ENCODE results near the gene SEC62.
"Not testable (repeated sequence)": the region's sequence is repeated elsewhere in the genome, so short reads cannot be mapped to it uniquely, and the experiment has no call there.

SEC62 gene

GRCh38 chr3:169968224-169968885 is 1.7 kb downstream of the SEC62 start:
- no peak for DNase-seq

GRCh38 chr3:169969174-169970095 is 2.8 kb downstream of the SEC62 start:
- no peak for DNase-seq

DNA sequence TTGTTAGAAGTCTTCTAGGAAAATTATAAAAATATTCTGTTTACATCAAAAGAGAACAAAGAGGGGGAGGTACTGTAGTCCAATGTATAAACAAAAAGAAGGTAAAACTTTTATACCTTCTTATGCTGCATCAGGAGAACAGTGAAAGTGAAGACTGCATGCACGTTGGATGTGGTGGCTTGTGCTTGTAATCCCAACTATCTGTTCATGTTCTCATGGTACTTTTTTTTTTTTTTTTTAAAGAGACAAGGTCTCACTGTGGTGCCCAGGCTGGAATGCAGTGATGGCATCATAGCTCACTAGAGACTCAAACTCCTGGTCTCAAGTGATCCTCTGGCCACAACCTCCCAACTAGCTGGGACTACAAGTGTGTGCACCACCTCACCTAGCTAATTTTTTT is 4.2 kb downstream of the SEC62 start:
- no peak for DNase-seq

- no peak for DNase-seq
These were observed 4.9 kb downstream of the SEC62 start for GRCh38 chr3:169971522-169971921.

DNA sequence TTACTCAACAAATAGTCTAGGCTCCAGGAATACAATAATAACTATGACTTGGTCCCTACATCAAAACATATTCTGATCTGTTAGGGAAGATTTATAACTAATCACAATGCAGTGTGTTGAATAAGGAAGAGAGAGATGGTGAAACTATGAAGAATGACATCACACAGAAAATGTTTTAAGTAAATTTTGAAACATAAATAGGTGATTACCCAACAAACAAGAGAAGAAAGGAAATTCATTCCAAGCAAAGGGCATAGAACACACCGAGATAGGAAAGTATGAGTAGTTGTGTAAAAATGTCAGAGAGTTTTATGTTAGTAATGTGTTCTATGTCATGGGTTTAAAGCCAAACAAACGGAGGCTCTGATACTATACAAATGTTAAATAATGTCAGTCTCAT is 13.4 kb downstream of the SEC62 start:
- DNase-seq: peak; percentile 4

- no peak for DNase-seq
These were observed 17.7 kb downstream of the SEC62 start for GRCh38 chr3:169984292-169984691.

GRCh38 chr3:169990431-169990830 is 23.8 kb downstream of the SEC62 start:
- DNase-seq: no peak

- DNase-seq: no peak
These were observed 25.5 kb downstream of the SEC62 start for GRCh38 chr3:169992156-169992555.

DNA sequence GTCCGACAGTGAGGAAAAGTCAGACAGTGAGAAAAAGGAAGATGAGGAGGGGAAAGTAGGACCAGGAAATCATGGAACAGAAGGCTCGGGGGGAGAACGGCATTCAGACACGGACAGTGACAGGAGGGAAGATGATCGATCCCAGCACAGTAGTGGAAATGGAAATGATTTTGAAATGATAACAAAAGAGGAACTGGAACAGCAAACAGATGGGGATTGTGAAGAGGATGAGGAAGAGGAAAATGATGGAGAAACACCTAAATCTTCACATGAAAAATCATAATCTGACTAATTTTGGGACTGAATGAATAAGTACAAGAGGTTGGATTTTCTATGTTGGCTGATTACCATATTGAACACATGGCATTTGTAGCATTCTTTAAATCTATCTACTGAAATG is 26.2 kb downstream of the SEC62 start:
- DNase-seq: no peak

DNA sequence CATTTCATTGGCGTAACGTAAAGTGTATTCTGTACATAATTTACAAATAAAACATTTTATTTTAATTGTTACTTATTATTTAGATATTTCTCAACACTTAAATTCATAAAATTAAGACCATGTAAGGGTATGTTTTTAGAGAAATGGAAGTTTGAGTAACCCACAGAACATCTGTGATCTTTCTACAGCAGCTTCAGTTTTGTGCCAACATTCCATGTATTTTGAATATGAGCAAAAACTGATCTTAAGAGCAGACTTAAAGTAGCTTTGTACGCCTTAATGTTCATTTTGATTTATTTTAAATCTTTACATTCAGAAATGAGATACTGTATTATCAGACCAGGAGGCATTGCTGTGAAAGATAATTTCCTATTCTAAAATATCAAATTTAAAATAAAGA is 27.2 kb downstream of the SEC62 start:
- no peak for DNase-seq

DNA sequence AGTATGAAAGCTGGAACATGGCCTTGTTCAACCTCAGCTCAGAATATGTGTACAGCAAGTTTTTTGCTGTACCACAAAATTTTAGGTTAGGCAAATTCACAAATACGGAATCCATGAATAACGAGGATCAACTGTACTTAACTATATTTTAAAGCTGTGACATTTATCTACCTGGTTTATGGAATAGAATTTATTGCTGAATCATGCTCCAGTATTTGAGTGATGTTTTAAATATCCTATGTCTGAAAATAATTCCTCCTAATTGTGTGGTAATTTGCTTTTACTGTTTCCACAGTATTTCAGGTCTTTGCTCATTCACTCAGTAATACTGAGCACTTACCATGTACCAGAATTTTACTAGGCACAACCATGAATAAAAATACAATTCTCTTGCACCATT is 29.5 kb downstream of the SEC62 start:
- DNase-seq: no peak

DNA sequence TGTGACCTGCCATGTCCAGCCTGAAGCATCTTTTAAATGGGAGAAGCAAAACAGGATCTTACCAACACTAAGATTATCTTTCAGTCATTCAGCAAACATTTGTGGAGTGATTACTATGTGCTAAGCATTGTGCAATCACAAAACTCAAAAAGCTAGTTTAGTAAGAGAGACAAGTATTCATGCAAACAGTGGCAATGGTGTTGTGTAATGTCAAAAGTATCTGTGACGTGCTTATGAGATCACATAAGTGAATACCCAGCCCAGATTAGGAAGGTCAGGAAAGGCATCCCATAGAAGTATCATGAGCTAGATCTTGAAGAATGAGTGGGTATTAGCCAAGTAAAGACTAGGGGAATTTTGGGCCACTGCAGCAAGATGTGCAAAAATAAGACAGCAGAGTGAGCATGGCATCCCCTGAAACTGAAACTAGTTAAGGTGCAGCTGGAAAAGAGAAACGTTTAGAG is 32.1 kb downstream of the SEC62 start:
- peak; percentile 76 for DNase-seq

- no peak for DNase-seq
These were observed 32.8 kb downstream of the SEC62 start for GRCh38 chr3:169999433-169999832.

DNA sequence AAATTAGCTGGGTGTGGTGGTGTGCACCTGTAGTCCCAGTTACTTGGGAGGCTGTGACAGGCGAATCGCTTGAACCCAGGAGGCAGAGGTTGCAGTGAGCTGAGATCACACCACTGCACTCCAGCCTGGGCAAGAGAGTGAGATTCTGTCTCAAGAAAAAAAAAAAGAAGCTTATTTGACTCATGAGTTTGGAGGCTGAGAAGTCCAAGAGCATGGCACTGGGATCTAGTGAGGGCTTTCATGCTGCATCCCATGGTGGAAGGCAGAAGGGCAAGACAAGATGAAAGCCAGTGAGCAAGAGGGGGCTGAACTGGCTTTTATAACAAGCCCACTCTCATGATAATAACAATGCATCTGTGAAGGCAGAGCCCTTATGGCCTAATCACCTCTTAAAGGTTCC is 33.4 kb downstream of the SEC62 start:
- no peak for DNase-seq

DNA sequence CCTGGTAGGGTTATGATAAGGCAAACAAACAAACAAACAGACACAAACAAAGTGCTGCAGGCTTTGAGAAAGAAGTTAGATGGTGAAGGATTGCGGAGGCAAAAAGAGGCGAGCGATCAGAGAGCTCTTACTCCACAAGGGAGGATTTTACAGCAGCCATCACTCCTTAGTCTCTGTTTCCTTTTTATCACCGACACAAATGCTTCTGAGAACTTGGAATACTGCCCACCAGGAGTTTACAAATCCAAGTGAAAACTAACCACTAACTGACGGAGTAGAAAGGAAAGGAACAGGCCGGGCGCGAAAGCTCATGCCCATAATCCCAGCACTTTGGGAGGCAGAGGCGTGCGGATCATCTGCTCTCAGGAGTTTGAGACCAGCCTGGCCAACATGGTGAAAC is 35.6 kb downstream of the SEC62 start:
- DNase-seq: no peak

DNA sequence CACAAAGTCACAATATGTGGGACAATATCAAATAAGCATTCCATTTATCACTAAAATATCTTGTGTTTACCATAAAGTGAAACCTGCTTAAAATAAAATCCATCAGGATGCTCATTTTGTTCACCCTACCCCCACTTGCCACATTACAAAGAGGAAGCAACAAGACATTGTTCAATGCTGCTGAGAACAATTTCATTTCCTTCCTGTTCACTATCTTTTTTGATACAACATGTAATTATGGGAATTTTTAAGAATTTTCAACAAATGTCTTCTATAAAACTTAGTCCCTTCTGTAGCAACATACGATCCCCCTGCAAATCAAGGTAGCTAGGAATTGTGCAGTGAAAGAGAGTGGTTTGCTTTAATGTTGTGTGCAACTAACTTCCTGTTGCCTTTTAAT is 36.3 kb downstream of the SEC62 start:
- DNase-seq: no peak

- DNase-seq: no peak
These were observed 37.3 kb downstream of the SEC62 start for GRCh38 chr3:170003881-170004356.

GRCh38 chr3:170007031-170007663 is 40.5 kb downstream of the SEC62 start:
- peak; percentile 63 for DNase-seq

DNA sequence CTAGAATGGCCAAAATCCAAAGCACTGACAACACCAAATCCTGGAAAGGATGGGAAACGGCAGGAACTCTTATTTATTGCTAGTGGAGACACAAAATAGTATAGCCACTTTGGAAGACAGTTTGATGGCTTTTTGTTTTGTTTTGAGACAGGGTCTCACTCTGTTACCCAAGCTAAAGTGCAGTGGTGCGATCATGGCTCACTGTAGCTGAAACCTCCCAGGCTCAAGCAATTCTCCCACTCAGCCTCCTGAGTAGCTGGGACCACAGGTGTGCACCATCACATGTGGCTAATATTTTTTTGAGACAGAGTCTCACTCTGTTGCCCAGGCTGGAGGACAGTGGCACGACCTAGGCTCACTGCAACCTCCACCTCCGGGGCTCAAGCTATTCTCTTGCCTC is 43.9 kb downstream of the SEC62 start:
- DNase-seq: no peak

- no peak for DNase-seq
These were observed 46.2 kb downstream of the SEC62 start for GRCh38 chr3:170012683-170013400.

- DNase-seq: no peak
These were observed 49.5 kb downstream of the SEC62 start for GRCh38 chr3:170016057-170016456.

DNA sequence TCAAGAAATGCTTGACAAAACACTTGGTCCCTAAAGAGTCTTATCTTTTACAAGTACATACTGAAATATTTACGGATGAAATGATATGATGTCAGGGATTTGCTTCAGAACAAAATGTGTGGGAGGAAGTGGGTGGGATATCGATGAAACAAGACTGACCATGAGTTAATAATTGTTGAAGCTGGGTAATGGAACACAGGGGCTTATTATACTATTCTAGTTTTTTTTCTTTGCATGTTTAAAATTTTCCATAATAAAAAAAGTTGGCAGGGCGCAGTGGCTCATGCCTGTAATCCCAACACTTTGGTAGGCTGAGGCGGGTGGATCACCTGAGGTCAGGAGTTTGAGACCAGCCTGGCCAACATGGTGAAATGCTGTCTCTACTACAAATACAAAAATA is 52.7 kb downstream of the SEC62 start:
- not testable (repeated sequence) for DNase-seq

DNA sequence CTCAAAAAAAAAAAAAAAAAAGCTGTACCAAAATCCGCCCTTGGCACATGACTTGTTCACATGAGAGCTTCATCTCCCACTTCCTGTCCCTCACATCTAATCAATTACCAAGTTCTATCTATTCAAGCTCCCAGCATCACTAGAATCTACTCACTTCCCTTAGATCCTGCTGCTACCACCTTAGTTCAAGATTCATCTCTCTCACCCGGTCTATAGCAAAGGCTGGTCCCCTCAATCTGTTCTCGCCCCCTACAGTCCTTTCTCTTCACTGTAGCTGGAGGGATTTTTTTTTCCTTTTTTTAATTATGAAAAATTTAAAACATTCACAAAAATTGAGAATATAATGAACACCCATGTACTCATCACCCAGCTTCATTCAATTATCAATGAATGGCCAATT is 54.5 kb downstream of the SEC62 start:
- DNase-seq: no peak
